Smooth muscle cell (in vitro differentiated cells): ENCODE measurements around the gene EFNB2. TPM values are rescaled to one million over a fixed set of nuclear protein-coding genes. Genes with fewer than 3 reads are reported as not detected.

ENCODE experiments used
- DNase-seq: peaks from one replicate; lab custom pipeline; 2025; ENCODE audit not compliant: unreplicated experiment; lab: John Stamatoyannopoulos, UW
- H2AFZ ChIP-seq: fragments of 200-600 bp; sonication (generic); 2 replicates; pipeline ENCODE4 v1.6.0; 2016; ENCODE audit warnings: antibody characterized with exemption, low read depth, mild to moderate bottlenecking
- H3F3A ChIP-seq: fragments of 200-600 bp; sonication (generic); 2 replicates; pipeline ENCODE4 v1.6.0; 2017; ENCODE audit warnings: antibody characterized with exemption, low read depth
- H3K27ac ChIP-seq: fragments of 200-600 bp; sonication (generic); 2 replicates; pipeline ENCODE4 v1.5.1; 2016; ENCODE audit warnings: low read depth, mild to moderate bottlenecking
- H3K27me3 ChIP-seq: fragments of 200-600 bp; sonication (generic); 2 replicates; pipeline ENCODE4 v1.6.1; 2016; ENCODE audit warnings: low read depth, mild to moderate bottlenecking
- H3K36me3 ChIP-seq: fragments of 200-600 bp; sonication (generic); 2 replicates; pipeline ENCODE4 v1.5.1; 2016; ENCODE audit warnings: low read depth
- H3K4me1 ChIP-seq: fragments of 200-600 bp; sonication (generic); 2 replicates; pipeline ENCODE4 v1.5.1; 2016; ENCODE audit warnings: low read depth
- H3K4me2 ChIP-seq: fragments of 200-600 bp; sonication (generic); 2 replicates; pipeline ENCODE4 v1.6.0; 2016; ENCODE audit warnings: mild to moderate bottlenecking
- H3K4me3 ChIP-seq: fragments of 200-600 bp; sonication (generic); 2 replicates; pipeline ENCODE4 v1.5.1; 2016; ENCODE audit warnings: mild to moderate bottlenecking
- H3K79me2 ChIP-seq: fragments of 200-600 bp; sonication (generic); 2 replicates; pipeline ENCODE4 v1.6.0; 2016; ENCODE audit warnings: low read depth, mild to moderate bottlenecking
- H3K9ac ChIP-seq: fragments of 200-600 bp; sonication (generic); 2 replicates; pipeline ENCODE4 v1.6.0; 2016; ENCODE audit warnings: low read depth
- H3K9me3 ChIP-seq: fragments of 200-600 bp; sonication (generic); replicated peaks from 2 replicates; pipeline ENCODE4 v1.5.1; 2016; ENCODE audit warnings: low read depth
- H4K20me1 ChIP-seq: fragments of 200-600 bp; sonication (generic); 2 replicates; pipeline ENCODE4 v1.6.0; 2016; ENCODE audit warnings: low read depth
- CTCF ChIP-seq: fragments of 200-600 bp; sonication (generic); IDR thresholded peaks from 2 replicates; pipeline ENCODE4 v1.5.1; 2017; ENCODE audit warnings: borderline replicate concordance, mild to moderate bottlenecking, antibody characterized with exemption; ENCODE audit not compliant: insufficient read depth, poor library complexity, severe bottlenecking
- WGBS: methylation state at CpG from one replicate; pipeline ENCODE4 v1.1.7; 2016; ENCODE audit warnings: low lambda C conversion rate; 5-methylcytosine and 5-hydroxymethylcytosine counted together
- polyA plus RNA-seq: library from polyadenylated mRNA; unstranded; fragments of >200 nt; fragmentation: Nextera tagmentation; extraction: Ambion mirVana; gene quantifications from 2 replicates; pipeline ENCODE4 v1.2.1, GENCODE V29; 2016
- total RNA-seq: library from RNA; depleted of rRNA; stranded (reverse); fragments of >200 nt; gene quantifications from 2 replicates; pipeline ENCODE4 v1.2.3, GENCODE V29; 2014

EFNB2 gene
- total RNA-seq (35.0 and 42.0 TPM in 2 replicates), polyA plus RNA-seq (15.5 and 38.8 TPM in 2 replicates)

GRCh38 chr13:106535552-106536243 lies at the start of gene EFNB2:
EFNB2 (minus strand) TSS chr13:106535662; CDS start chr13:106534964, 698 bp downstream.
- Histone ChIP-seq H3K79me2 (peaks cover 40% of the 10 kb centered on the region), H3K27me3 (no peaks in the 10 kb centered on the region), H3K36me3 (no peaks in the 10 kb centered on the region), H3K4me3 (peak within 1 kb of the TSS; percentile 84), H4K20me1 (peaks cover 38% of the 10 kb centered on the region), H3K27ac (peak within 1 kb of the TSS; percentile 87), H3F3A (peaks cover 8% of the 10 kb centered on the region), H3K4me2 (peak within 1 kb of the TSS; percentile 95), H2AFZ (no peak within 1 kb of the TSS), H3K4me1 (peaks cover 13% of the 10 kb centered on the region), H3K9me3 (no peaks in the 10 kb centered on the region), H3K9ac (peak within 1 kb of the TSS; percentile 78)
- under 1% methylated on average over 77 of the region's 102 CpGs for WGBS
- DNase-seq = peak; percentile 42
- no peak for TF ChIP-seq CTCF

- no peaks in the 10 kb centered on the region for H4K20me1 ChIP-seq
- no peaks in the 10 kb centered on the region for H3K27me3 ChIP-seq
- H3K4me1 ChIP-seq = no peaks in the 10 kb centered on the region
- no peak overlapping the region for H3K9ac ChIP-seq
- no peak for TF ChIP-seq CTCF
- no peaks in the 10 kb centered on the region for H3F3A ChIP-seq
- no peaks in the 10 kb centered on the region for H3K36me3 ChIP-seq
- no peaks in the 10 kb centered on the region for H3K79me2 ChIP-seq
- no peak for DNase-seq
- H3K4me3 ChIP-seq = no peak overlapping the region
- H3K4me2 ChIP-seq = no peak overlapping the region
- WGBS = 93% methylated on average over 4 of the region's 4 CpGs
- H3K9me3 ChIP-seq = no peaks in the 10 kb centered on the region
- no peak overlapping the region for H2AFZ ChIP-seq
- H3K27ac ChIP-seq = no peak overlapping the region
These were observed 45.8 kb upstream of the EFNB2 start for GRCh38 chr13:106581225-106581624.

- TF ChIP-seq CTCF = no peak
- no peaks in the 10 kb centered on the region for H3K27me3 ChIP-seq
- no peaks in the 10 kb centered on the region for H3F3A ChIP-seq
- H3K79me2 ChIP-seq = no peaks in the 10 kb centered on the region
- H2AFZ ChIP-seq = no peak overlapping the region
- no peak for DNase-seq
- no peak overlapping the region for H3K9ac ChIP-seq
- no peaks in the 10 kb centered on the region for H3K9me3 ChIP-seq
- H3K4me1 ChIP-seq = peaks cover 5% of the 10 kb centered on the region
- no peak overlapping the region for H3K4me2 ChIP-seq
- H3K27ac ChIP-seq = no peak overlapping the region
- no peak overlapping the region for H3K4me3 ChIP-seq
- H4K20me1 ChIP-seq = no peaks in the 10 kb centered on the region
- no peaks in the 10 kb centered on the region for H3K36me3 ChIP-seq
These were observed 40.4 kb upstream of the EFNB2 start for GRCh38 chr13:106575896-106576295.

- Histone ChIP-seq H3K9me3 (no peaks in the 10 kb centered on the region), H3K36me3 (no peaks in the 10 kb centered on the region), H3K27ac (no peak overlapping the region), H2AFZ (no peak overlapping the region), H3K4me1 (peaks cover 6% of the 10 kb centered on the region), H3K4me2 (no peak overlapping the region), H3K79me2 (peaks cover 2% of the 10 kb centered on the region), H4K20me1 (no peaks in the 10 kb centered on the region), H3K4me3 (no peak overlapping the region), H3K27me3 (no peaks in the 10 kb centered on the region), H3K9ac (no peak overlapping the region), H3F3A (no peaks in the 10 kb centered on the region)
- DNase-seq = no peak
- 89% methylated on average over 3 of the region's 3 CpGs for WGBS
- no peak for TF ChIP-seq CTCF
These were observed 38.4 kb upstream of the EFNB2 start for GRCh38 chr13:106573868-106574267.
